Vagina (tissue), 2 donors: ENCODE measurements around the gene MBNL2. TPM values are rescaled to one million over a fixed set of nuclear protein-coding genes. Genes with fewer than 3 reads are reported as not detected.

ENCODE experiments used
- DNase-seq, 2 donors: peaks; one replicate each; pipeline ENCODE4 v3.0.0-alpha.2; 2017; ENCODE audit errors: extremely low spot score in 2 of 2
- H3K27ac ChIP-seq: fragments of 200-600 bp; sonication (generic); one replicate; pipeline ENCODE4 v1.5.1; 2019
- H3K27me3 ChIP-seq: fragments of 200-600 bp; sonication (generic); one replicate; pipeline ENCODE4 v1.5.1; 2019
- H3K36me3 ChIP-seq, 2 donors: fragments of 200-600 bp; sonication (generic); one replicate each; pipeline ENCODE4 v1.5.1; 2017 to 2019
- H3K4me1 ChIP-seq: fragments of 200-600 bp; sonication (generic); one replicate; pipeline ENCODE4 v1.5.1; 2019
- H3K4me3 ChIP-seq, 2 donors: fragments of 200-600 bp; sonication (generic); 1 replicate in 1 of 2; 2 replicates in 1 of 2; pipeline ENCODE4 v1.5.1; 2016 to 2019
- H3K9me3 ChIP-seq: fragments of 200-600 bp; sonication (generic); one replicate; pipeline ENCODE4 v1.5.1; 2019
- POLR2A ChIP-seq, 2 donors: fragments of 450-650 bp; IDR thresholded peaks; one replicate each; pipeline ENCODE4 v1.6.1; 2017; ENCODE audit warnings: antibody characterized with exemption in 2 of 2, mild to moderate bottlenecking in 2 of 2, moderate library complexity in 2 of 2
- POLR2AphosphoS5 ChIP-seq, 2 donors: sonication (generic); formaldehyde crosslinking; IDR thresholded peaks; one replicate each; pipeline ENCODE4 v1.9.0; 2017; ENCODE audit warnings: antibody characterized with exemption in 2 of 2, mild to moderate bottlenecking in 2 of 2, low read depth in 1 of 2; ENCODE audit not compliant: insufficient read depth in 1 of 2
- intact Hi-C: fragments of 100-400 bp; cut with DNase I; formaldehyde crosslinking; loops from one replicate; pipeline ENCODE4 v1.15.1; 2023
- total RNA-seq: library from RNA; depleted of rRNA; stranded (reverse); fragments of >200 nt; gene quantifications from one replicate; pipeline ENCODE4 v1.2.3, GENCODE V29; 2016
- TF ChIP-seq, protein P1 (sequence below), 3 experiments: fragments of 450-650 bp in 2 of 3; fragments of 200-600 bp in 1 of 3; sonication (generic) in 1 of 3; IDR thresholded peaks; one replicate each; pipeline ENCODE4 v1.5.1; 2017 to 2019; ENCODE audit warnings: antibody characterized with exemption in 3 of 3, mild to moderate bottlenecking in 2 of 3, moderate library complexity in 2 of 3

The MBNL2 gene
- total RNA-seq, 1 donor from 2014 or later: 63.1 TPM

DNA sequence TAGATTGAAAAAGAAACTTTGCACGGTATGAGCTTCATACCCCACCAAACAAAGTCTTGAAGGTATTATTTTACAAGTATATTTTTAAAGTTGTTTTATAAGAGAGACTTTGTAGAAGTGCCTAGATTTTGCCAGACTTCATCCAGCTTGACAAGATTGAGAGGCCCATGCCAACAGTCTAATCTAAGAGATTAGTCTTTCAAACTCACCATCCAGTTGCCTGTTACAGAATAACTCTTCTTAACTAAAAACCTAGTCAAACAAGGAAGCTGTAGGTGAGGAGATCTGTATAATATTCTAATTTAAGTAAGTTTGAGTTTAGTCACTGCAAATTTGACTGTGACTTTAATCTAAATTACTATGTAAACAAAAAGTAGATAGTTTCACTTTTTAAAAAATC is 169.9 kb downstream of the MBNL2 start:
- no peak for DNase-seq
- H3K4me3 ChIP-seq: no peak overlapping the region
- no peak for TF ChIP-seq POLR2AphosphoS5 (IDR thresholded peaks at IDR 0.05; ENCODE audit: insufficient read depth in 1 of 2, low read depth in 1 of 2)
- no peak for TF ChIP-seq POLR2A (IDR thresholded peaks at IDR 0.05)
- TF ChIP-seq, protein P1, sequence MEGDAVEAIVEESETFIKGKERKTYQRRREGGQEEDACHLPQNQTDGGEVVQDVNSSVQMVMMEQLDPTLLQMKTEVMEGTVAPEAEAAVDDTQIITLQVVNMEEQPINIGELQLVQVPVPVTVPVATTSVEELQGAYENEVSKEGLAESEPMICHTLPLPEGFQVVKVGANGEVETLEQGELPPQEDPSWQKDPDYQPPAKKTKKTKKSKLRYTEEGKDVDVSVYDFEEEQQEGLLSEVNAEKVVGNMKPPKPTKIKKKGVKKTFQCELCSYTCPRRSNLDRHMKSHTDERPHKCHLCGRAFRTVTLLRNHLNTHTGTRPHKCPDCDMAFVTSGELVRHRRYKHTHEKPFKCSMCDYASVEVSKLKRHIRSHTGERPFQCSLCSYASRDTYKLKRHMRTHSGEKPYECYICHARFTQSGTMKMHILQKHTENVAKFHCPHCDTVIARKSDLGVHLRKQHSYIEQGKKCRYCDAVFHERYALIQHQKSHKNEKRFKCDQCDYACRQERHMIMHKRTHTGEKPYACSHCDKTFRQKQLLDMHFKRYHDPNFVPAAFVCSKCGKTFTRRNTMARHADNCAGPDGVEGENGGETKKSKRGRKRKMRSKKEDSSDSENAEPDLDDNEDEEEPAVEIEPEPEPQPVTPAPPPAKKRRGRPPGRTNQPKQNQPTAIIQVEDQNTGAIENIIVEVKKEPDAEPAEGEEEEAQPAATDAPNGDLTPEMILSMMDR (IDR thresholded peaks at IDR 0.05): no peak
- H3K4me1 ChIP-seq: no peaks in the 10 kb centered on the region
- no peak overlapping the region for H3K27ac ChIP-seq
- intact Hi-C loops: no loop called here
- H3K27me3 ChIP-seq: no peaks in the 10 kb centered on the region
- H3K9me3 ChIP-seq: no peaks in the 10 kb centered on the region
- peaks cover 0 to 15% of the 10 kb centered on the region in 2 donors for H3K36me3 ChIP-seq

DNA sequence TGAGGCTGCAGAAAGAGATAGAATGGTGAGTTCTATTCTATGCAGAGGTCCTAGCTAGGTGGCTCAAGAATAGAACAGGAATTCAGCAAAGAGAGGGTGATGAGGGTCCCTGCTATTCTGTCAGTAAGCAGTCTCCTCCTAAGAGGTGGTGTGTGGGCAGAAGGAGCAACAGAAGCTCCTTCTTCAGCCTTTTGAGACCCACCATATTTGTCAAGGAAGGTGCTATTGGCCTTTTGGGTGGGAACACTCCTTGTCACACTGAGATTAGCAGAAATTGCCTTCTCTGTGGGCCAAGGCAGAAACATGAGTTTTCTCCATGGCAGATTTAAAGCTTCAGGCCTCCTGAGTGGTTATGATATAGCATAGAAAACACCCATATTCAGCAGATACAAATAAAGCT is 172.4 kb downstream of the MBNL2 start:
- intact Hi-C loops: no loop called here
- no peak overlapping the region for H3K4me3 ChIP-seq
- peaks cover 0 to 15% of the 10 kb centered on the region in 2 donors for H3K36me3 ChIP-seq
- H3K27ac ChIP-seq: no peak overlapping the region
- peaks cover 7% of the 10 kb centered on the region for H3K4me1 ChIP-seq
- no peaks in the 10 kb centered on the region for H3K27me3 ChIP-seq
- TF ChIP-seq POLR2A (IDR thresholded peaks at IDR 0.05) (no peak), POLR2AphosphoS5 (IDR thresholded peaks at IDR 0.05; ENCODE audit: insufficient read depth in 1 of 2, low read depth in 1 of 2) (no peak)
- TF ChIP-seq, protein P1 (IDR thresholded peaks at IDR 0.05): no peak
- DNase-seq: no peak
- H3K9me3 ChIP-seq: no peaks in the 10 kb centered on the region

DNA sequence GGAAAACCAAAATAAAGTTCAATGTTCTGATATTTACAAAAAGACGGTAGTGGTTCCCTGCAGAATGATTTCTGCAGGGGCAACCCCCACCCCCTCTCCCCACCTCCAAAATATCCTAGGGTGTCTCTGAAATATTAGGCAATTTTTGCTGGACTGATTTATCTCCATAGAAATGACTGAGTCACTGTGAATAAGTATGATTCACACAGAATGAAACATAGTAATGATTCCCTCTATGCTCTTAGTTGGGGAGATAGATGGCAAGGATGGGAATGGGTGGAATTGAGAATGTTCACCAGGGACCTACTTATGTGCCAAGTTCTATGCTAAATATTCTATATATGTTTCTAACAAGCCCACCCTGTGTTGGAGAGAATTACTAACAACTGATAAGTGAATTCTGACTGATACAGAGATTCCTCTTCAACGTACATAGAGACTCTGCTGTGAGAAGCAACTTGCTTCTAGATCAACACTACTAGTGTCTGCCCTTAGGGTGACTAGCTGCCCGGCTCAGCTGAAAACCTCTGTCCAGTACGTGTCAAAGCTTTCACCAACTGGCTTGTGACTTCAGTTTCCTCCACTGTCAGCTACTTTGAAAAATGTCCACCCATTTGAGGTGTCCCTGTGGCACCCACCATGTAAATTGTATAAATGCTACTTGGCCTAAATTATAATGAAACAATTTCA is 173.5 kb downstream of the MBNL2 start:
- Histone ChIP-seq H3K4me3 (no peak overlapping the region), H3K27ac (no peak overlapping the region), H3K9me3 (no peaks in the 10 kb centered on the region), H3K36me3 (peaks cover 0 to 15% of the 10 kb centered on the region in 2 donors), H3K4me1 (peaks cover 7% of the 10 kb centered on the region), H3K27me3 (no peaks in the 10 kb centered on the region)
- intact Hi-C loops: no loop called here
- TF ChIP-seq POLR2AphosphoS5 (IDR thresholded peaks at IDR 0.05; ENCODE audit: insufficient read depth in 1 of 2, low read depth in 1 of 2) (no peak), POLR2A (IDR thresholded peaks at IDR 0.05) (no peak)
- TF ChIP-seq, protein P1 (IDR thresholded peaks at IDR 0.05): no peak
- no peak for DNase-seq

DNA sequence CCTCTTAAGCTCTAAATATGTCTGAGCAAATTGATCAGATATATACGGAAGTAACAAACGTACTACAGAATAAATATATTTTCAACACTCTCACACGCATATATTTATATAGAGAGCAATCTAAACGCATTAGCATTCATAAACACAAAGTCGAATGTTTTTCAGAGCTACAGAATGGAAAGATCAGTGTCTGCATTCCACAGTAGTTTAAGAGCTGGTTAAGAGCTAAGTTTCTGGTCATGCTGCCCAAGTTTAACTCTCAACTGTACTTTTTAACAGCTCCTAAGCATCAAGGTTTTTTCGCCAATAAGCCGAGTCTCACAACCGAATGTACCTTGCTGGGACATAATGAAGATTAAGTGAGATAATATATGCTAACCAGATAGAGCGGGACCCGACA is 175.1 kb downstream of the MBNL2 start:
- peaks cover 0 to 4% of the 10 kb centered on the region in 2 donors for H3K36me3 ChIP-seq
- no peak overlapping the region for H3K4me3 ChIP-seq
- TF ChIP-seq POLR2AphosphoS5 (IDR thresholded peaks at IDR 0.05; ENCODE audit: insufficient read depth in 1 of 2, low read depth in 1 of 2): no peak
- TF ChIP-seq, protein P1 (IDR thresholded peaks at IDR 0.05): no peak
- TF ChIP-seq POLR2A (IDR thresholded peaks at IDR 0.05): no peak
- H3K27ac ChIP-seq: peak overlapping the region; percentile 1
- no peak for DNase-seq
- H3K27me3 ChIP-seq: no peaks in the 10 kb centered on the region
- peaks cover 7% of the 10 kb centered on the region for H3K4me1 ChIP-seq
- H3K9me3 ChIP-seq: no peaks in the 10 kb centered on the region
- intact Hi-C loops: no loop called here

DNA sequence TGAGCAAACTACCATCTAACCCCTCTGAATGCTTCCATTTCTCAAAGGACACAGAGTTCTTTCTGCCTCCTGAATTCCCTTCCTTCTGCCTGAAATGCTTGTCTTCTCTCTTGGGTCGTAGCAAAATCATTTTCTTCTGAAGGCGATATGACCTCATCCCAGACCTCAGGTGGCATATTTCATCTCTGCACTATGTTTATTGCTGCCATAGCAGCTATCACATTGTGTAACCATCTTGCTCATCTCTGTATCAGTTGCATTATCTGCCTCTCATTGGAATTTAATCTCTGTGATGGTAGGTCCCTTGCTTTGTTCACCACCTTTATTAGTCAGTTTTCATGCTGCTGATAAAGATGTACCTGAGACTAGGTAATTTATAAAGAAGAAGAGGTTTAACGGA is 179.3 kb downstream of the MBNL2 start:
- no peak for DNase-seq
- TF ChIP-seq POLR2A (IDR thresholded peaks at IDR 0.05) (no peak), POLR2AphosphoS5 (IDR thresholded peaks at IDR 0.05; ENCODE audit: insufficient read depth in 1 of 2, low read depth in 1 of 2) (no peak)
- TF ChIP-seq, protein P1 (IDR thresholded peaks at IDR 0.05): no peak
- H3K36me3 ChIP-seq: no peaks in the 10 kb centered on the region
- H3K9me3 ChIP-seq: no peaks in the 10 kb centered on the region
- H3K27me3 ChIP-seq: no peaks in the 10 kb centered on the region
- peaks cover 7% of the 10 kb centered on the region for H3K4me1 ChIP-seq
- H3K4me3 ChIP-seq: no peak overlapping the region
- intact Hi-C loops: no loop called here
- no peak overlapping the region for H3K27ac ChIP-seq
